A673 (cell line): Measurements from ENCODE around the gene DYRK1A. TPM values are rescaled to one million over a fixed set of nuclear protein-coding genes. Genes with fewer than 3 reads are reported as not detected.
A peak's percentile ranks its signal among the peaks of the same experiment; 100 is the strongest.

Experiments used
- BruUV-seq: library from RNA; stranded (reverse); fragments of 400-500 nt; replicated peaks from 2 replicates; lab custom pipeline; 2021; lab: Mats Ljungman, UMichigan
- CTCF ChIA-PET: fragments of 300-600 bp; sonication (Branson Sonifier 250); formaldehyde crosslinking; loops from one replicate; lab custom pipeline; 2022; ENCODE audit warnings: antibody characterized with exemption; lab: Charles Lee
- POLR2A ChIA-PET: fragments of 300-600 bp; sonication (Branson Sonifier 250); formaldehyde crosslinking; loops from one replicate; lab custom pipeline; 2022; ENCODE audit warnings: antibody characterized with exemption; ENCODE audit not compliant: low non-redundant PET; lab: Charles Lee
- DNase-seq: peaks from one replicate; pipeline ENCODE4 v3.0.0-alpha.2; 2015; ENCODE audit warnings: low spot score
- H3K27ac ChIP-seq: fragments of 200-600 bp; sonication (generic); 2 replicates; pipeline ENCODE4 v1.5.1; 2016; ENCODE audit warnings: mixed run types, low read depth, mild to moderate bottlenecking, mixed read lengths, antibody characterized with exemption, low read length; ENCODE audit not compliant: poor library complexity, severe bottlenecking
- H3K27me3 ChIP-seq: fragments of 200-600 bp; sonication (generic); replicated peaks from 2 replicates; pipeline ENCODE4 v1.6.1; 2017; ENCODE audit warnings: mixed run types, low read depth, mild to moderate bottlenecking, mixed read lengths, antibody characterized with exemption, low read length; ENCODE audit not compliant: insufficient read depth, poor library complexity
- H3K36me3 ChIP-seq: fragments of 200-600 bp; sonication (generic); 2 replicates; pipeline ENCODE4 v1.6.1; 2016; ENCODE audit warnings: mixed run types, mild to moderate bottlenecking, mixed read lengths, antibody characterized with exemption, low read length; ENCODE audit not compliant: insufficient read depth, poor library complexity, severe bottlenecking
- H3K4me1 ChIP-seq: fragments of 200-600 bp; sonication (generic); 2 replicates; pipeline ENCODE4 v1.6.1; 2017; ENCODE audit warnings: mixed run types, mild to moderate bottlenecking, mixed read lengths, antibody characterized with exemption, low read length; ENCODE audit not compliant: insufficient read depth, poor library complexity, severe bottlenecking
- H3K4me3 ChIP-seq: fragments of 200-600 bp; sonication (generic); 2 replicates; pipeline ENCODE4 v1.5.1; 2016; ENCODE audit warnings: low read depth, mixed run types, mild to moderate bottlenecking, mixed read lengths, low read length; ENCODE audit not compliant: poor library complexity, severe bottlenecking
- H3K9me3 ChIP-seq: fragments of 200-600 bp; sonication (generic); 2 replicates; pipeline ENCODE4 v1.6.1; 2016; ENCODE audit warnings: mixed run types, low read depth, mild to moderate bottlenecking, mixed read lengths, antibody characterized with exemption, low read length; ENCODE audit not compliant: poor library complexity, severe bottlenecking
- CTCF ChIP-seq: fragments of 300-800, 200-600 bp; sonication (generic); conservative IDR thresholded peaks from 2 replicates; pipeline ENCODE4 v1.5.1; 2017; ENCODE audit warnings: low read depth, mild to moderate bottlenecking, antibody characterized with exemption, low read length, moderate library complexity, mixed read lengths
- EZH2 ChIP-seq: fragments of 200-600 bp; sonication (generic); IDR thresholded peaks from 2 replicates; pipeline ENCODE4 v1.6.1; 2017; ENCODE audit warnings: borderline replicate concordance, low read depth, mild to moderate bottlenecking, mixed read lengths, antibody characterized with exemption, low read length; ENCODE audit not compliant: poor library complexity, severe bottlenecking
- intact Hi-C: fragments of 100-400 bp; cut with micrococcal nuclease; formaldehyde crosslinking; loops from one replicate; pipeline ENCODE4 v1.10.0; 2022; ENCODE audit not compliant: unreplicated experiment
- total RNA-seq: library from RNA; stranded (reverse); gene quantifications from 2 replicates; pipeline ENCODE4 v1.2.3, GENCODE V29; 2021

The DYRK1A gene
- total RNA-seq, 1 experiment from 2014 or later = 70.5 TPM

GRCh38 chr21:37381883-37382585 lies 15.5 kb downstream of the DYRK1A start:
- no peak overlapping the region for H3K4me3 ChIP-seq
- BruUV-seq = no TSS peak
- no peak for DNase-seq
- H3K4me1 ChIP-seq = peaks cover 23% of the 10 kb centered on the region
- no peaks in the 10 kb centered on the region for H3K9me3 ChIP-seq
- intact Hi-C loops = no loop called here
- no peak overlapping the region for H3K27ac ChIP-seq
- peaks cover 4% of the 10 kb centered on the region for H3K36me3 ChIP-seq
- no peaks in the 10 kb centered on the region for H3K27me3 ChIP-seq
- no peak for TF ChIP-seq EZH2
- no peak for TF ChIP-seq CTCF
- POLR2A ChIA-PET = no interaction called here
- CTCF ChIA-PET = no interaction called here

GRCh38 chr21:37383086-37383485 lies 16.5 kb downstream of the DYRK1A start:
- no peaks in the 10 kb centered on the region for H3K27me3 ChIP-seq
- ChIA-PET POLR2A (no interaction called here), CTCF (no interaction called here)
- no TSS peak for BruUV-seq
- TF ChIP-seq EZH2 (no peak), CTCF (no peak)
- H3K36me3 ChIP-seq = peaks cover 4% of the 10 kb centered on the region
- H3K9me3 ChIP-seq = no peaks in the 10 kb centered on the region
- no peak overlapping the region for H3K4me3 ChIP-seq
- H3K4me1 ChIP-seq = peaks cover 23% of the 10 kb centered on the region
- no peak overlapping the region for H3K27ac ChIP-seq
- peak; percentile 30 for DNase-seq
- intact Hi-C loops = no loop called here

- intact Hi-C loops = no loop called here
- ChIA-PET POLR2A (no interaction called here), CTCF (no interaction called here)
- Histone ChIP-seq H3K27ac (no peak overlapping the region), H3K27me3 (no peaks in the 10 kb centered on the region), H3K4me3 (no peak overlapping the region), H3K4me1 (peaks cover 23% of the 10 kb centered on the region), H3K36me3 (peaks cover 4% of the 10 kb centered on the region), H3K9me3 (no peaks in the 10 kb centered on the region)
- TF ChIP-seq CTCF (no peak), EZH2 (no peak)
- DNase-seq = no peak
- no TSS peak for BruUV-seq
Measured at GRCh38 chr21:37383784-37384311, 17.3 kb downstream of the DYRK1A start.
